HG03469 (cell line): Measurements from ENCODE around the gene LRRC8D.
A peak's percentile ranks its signal among the peaks of the same experiment; 100 is the strongest.
"Not testable (repeated sequence)": the region's sequence is repeated elsewhere in the genome, so short reads cannot be mapped to it uniquely, and the experiment has no call there.

ENCODE experiments used
- ATAC-seq: cut with Tn5 transposase; IDR thresholded peaks from one replicate; pipeline ENCODE4 v1.9.1; 2021; ENCODE audit warnings: mild to moderate bottlenecking, moderate library complexity, moderate number of reproducible peaks; ENCODE audit not compliant: unreplicated experiment

Gene LRRC8D

DNA sequence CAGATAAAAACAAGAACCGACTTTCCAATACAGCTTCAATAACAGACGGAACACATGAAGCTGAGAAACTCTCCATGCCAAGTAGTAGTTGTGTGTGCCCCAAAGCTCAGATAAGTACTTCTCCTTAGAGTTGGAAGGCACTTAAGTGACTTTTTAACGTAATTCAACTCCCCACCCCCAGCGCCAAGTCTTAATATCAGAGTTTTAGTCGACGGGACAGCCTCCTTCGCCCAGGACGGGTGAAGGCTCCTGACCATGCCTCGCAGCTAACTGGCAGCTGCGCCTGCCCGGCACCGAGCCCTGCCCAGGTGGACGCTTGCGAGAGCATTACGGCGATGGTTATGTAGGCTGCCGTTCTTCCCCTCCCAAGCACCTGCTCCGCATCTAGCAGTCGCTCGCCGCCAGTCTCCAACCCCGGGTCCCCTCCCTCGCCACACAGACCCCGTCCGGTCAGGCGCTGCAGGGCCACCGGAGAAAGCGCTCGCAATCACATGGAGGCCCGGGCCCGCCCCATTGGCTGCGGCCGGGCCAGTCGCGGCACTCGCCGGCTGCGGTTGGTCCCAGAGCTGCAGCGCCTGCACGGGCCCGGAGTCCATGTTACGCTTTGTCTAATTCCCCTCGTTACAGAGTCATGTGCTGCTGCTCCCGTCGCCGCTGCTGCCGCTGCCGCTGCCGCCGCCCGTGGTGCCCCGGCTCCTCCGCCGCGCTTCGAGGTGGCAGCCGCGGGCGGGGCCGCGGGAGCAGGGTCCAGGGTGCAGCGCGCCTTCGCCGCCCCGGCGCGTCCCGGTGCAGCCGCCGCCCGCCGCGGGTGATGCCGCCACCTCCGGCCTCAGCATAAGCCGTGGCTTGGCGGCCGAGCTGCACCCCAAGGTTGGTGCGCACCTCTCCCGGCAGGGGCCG lies at the start of gene LRRC8D:
Gene LRRC8D, plus strand, starts transcription at position 611 of the 900 bp plus-strand sequence. CDS start 112,037 bp downstream, outside the sequence.
- ATAC-seq = peak; percentile 58

DNA sequence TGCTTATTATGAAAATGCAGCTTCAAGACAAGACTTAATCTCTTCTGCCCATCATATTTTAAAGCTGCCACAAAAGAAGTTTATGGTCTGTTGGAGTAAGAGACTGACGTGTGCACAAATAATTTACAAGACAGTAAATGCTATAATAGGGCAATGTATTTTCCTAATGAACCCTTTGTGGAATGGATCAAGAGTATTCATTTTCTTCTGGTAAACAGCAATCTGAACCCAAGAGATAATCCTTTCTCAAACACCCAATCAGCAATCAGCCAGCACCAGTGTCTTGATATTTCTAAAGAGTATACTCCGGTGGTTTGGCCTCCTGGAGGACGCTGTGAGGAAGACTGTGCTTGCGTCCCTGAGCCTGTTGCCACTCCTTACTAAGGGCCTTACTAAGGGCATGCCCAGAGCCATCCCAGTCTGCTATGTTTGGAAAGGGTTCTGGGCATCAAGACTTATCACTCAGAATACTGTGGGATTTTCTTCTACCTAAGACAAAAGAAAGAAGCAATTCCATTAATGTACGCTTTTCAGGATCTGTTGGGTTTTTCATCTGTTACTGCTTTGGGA lies 48.8 kb upstream of the LRRC8D start:
- ATAC-seq = no peak

DNA sequence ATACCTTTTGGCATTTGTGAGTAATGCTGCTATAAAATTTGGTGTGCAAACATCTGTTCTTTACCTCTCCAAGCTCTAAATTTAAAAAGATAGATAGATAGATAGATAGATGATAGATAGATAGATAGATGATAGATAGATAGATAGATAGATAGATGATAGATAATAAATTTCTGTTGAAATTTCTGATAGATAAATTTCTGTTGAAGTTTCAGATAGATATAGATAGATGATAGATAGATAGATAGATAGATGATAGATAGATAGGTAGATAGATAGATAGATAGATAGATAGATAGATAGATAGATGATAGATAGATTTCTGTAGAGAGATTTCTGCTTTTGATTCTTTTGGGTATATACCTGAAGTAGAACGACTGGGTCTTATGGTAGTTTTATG lies 44.7 kb upstream of the LRRC8D start:
- ATAC-seq = not testable (repeated sequence)

GRCh38 chr1:89777271-89777670 lies 43.6 kb upstream of the LRRC8D start:
- not testable (repeated sequence) for ATAC-seq

DNA sequence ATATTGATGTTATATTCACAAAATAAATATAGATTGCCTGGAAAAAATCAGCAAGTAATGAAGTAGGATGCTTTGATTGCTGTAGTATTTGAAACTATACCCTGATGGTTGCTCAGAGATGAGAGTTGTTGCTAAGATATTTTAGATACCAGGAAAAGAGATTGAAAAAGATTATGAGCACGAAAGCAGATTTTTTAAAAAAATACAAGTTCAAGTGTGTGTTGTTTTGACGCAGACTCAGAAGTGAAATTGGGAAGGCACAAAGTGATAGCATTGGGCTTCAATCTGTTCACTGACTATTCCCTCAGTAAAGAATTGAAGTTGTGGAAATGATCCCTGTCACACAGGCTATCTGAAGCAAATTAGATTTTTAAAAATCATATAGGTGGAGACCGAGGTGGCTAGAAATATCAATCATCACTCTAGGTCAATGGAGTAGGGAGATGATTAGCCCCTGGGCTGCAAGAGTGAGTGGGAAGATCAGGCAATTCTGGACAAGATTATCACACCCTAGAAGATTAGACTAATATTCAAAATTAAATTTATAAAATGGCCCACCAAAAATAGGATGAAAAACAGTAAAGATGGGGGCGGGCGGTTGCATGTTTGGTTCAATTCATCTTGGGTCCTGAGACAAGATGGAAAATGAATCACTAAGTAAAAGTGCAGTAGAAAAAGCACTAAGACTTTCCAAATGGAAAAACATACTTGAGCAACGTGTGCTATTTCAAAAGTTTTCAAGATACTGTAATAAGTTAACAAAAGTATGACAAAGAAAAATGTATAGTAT lies 41.5 kb upstream of the LRRC8D start:
- no peak for ATAC-seq

- ATAC-seq = no peak
Measured at GRCh38 chr1:89780721-89781120, 40.1 kb upstream of the LRRC8D start.

DNA sequence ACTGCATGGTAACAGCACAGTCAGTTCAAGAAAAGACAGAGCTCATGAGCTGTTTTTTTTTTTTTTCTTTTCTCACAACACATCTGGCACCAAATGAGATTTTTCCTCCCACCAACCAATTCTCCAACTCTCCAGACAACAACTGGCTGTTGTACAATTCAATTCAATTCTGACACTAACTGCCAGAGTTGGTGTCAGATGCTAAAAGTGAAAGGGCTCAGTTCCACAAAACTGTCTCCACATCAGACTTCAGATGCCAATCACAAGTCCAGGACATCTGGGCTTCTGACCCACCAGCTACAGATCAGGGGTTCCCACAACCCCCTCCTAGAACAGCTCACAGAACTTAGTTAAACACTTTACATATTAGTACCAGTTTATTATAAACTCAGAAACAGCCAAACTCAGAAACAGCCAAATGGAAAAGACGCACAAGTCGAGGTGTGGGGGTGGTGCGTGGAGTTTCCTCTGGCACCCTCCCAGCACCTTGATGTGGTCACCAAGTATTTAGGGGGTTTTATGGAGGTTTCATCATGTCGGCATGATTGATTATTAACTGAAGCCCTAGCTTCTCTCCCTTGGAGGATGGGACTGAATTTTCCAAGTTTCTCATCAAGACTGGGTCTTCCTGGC lies 39.2 kb upstream of the LRRC8D start:
- peak; percentile 80 for ATAC-seq

DNA sequence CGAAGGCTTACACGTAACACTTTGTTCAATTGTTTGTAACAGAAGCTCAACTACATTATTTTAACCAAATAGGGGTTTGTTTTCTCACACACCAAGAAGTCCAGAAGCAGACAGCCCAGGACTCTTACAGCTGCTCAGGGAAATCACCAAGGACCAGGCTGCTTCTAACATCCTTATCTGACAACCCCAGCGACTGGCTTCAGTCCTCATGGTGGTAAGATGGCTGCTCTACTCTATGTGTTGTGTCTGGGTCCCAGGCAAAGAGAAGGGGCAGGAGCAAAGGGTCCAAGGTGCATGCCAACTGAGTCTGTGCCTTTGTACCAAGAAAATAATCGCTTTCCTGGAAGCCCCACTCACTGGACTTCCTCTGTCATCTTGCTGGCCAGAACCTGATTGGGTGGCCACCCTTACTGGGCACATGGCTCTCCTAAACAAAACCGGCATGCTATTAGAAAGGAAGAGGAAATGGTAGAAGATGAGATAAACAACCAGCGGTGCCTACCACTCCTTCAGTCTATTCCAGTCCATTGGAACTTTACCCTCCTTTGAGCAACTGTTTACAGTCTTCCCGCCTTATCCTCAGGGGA lies 34.1 kb upstream of the LRRC8D start:
- ATAC-seq = no peak

GRCh38 chr1:89790592-89790991 lies 30.2 kb upstream of the LRRC8D start:
- ATAC-seq = no peak

DNA sequence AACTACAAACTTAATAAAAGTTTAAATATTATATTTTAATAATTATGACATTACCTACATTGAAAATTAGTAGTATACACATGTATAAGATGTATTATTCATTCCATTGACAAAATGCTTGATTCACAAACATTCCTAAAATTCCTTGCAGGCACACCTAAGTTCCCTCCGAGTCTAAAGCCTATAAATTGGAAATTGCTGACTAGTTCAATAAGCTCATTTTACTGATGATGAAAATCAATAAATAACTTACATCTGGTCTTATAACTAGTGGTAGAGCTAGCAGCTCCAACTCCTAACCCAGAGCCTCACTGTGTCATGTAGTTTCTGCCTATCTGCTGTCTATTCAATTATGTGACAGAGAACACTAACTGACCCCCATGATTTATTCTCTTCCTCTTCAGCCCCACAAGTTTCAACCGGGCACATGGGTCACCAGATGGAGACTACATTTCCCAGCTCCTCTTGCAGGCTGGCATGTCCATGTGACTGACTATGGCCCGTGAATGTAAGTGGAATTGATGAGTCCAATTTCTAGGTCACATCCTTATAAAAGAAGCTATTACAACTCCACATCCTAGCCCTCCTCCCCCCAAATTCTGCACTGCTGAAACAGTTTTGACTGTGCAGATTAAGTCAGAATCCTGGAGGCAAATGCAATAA lies 29.6 kb upstream of the LRRC8D start:
- no peak for ATAC-seq

- no peak for ATAC-seq
Measured at GRCh38 chr1:89794406-89794805, 26.4 kb upstream of the LRRC8D start.

GRCh38 chr1:89795571-89795970 lies 25.3 kb upstream of the LRRC8D start:
- ATAC-seq = not testable (repeated sequence)

DNA sequence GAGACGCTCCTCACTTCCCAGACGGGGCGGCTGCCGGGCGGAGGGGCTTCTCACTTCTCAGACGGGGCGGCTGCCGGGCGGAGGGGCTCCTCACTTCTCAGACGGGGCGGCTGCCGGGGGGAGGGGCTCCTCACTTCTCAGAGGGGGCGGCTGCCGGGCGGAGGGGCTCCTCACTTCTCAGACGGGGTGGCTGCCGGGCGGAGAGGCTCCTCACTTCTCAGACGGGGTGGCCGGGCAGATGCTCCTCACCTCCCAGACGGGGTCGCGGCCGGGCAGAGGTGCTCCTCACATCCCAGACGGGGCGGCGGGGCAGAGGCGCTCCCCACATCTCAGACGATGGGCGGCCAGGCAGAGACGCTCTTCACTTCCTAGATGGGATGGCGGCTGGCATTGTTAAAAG lies 23.0 kb upstream of the LRRC8D start:
- not testable (repeated sequence) for ATAC-seq

DNA sequence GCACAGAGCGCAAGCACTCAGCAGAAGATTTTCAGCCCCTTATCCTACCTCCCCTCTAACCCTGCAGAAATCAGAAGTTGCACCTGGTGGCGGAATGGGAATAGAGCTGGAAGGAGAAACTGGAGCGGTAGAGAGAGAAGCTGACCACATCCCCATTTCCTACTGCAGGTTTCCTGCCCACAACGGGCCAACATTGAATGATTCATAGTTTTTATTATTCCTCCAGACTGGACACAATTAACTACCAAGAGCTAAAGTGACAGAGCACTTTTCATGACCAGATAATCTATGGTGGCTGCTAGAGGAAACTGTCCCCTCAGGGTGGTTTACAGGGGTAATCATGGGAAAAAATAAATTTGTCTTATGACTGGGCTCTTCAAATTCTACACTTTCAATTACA lies 21.3 kb upstream of the LRRC8D start:
- no peak for ATAC-seq

GRCh38 chr1:89800022-89800655 lies 20.7 kb upstream of the LRRC8D start:
- ATAC-seq = no peak

DNA sequence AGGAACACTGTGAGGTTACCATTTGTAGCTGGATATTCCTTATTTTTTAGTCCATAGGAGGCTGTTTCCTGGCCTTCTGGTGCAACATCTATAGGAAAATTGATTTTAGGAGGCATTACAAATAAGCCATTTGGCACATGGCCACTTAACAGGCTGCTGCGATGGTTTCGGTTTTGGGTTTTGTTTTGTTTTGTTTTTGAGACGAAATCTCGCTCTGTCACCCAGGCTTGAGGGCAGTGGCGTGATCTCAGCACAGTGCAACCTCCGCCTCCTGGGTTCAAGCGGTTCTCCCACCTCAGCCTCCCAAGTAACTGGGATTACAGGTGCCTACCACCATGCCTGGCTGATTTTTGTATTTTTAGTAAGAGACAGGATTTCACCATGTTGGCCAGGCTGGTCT lies 20.1 kb upstream of the LRRC8D start:
- ATAC-seq = no peak

DNA sequence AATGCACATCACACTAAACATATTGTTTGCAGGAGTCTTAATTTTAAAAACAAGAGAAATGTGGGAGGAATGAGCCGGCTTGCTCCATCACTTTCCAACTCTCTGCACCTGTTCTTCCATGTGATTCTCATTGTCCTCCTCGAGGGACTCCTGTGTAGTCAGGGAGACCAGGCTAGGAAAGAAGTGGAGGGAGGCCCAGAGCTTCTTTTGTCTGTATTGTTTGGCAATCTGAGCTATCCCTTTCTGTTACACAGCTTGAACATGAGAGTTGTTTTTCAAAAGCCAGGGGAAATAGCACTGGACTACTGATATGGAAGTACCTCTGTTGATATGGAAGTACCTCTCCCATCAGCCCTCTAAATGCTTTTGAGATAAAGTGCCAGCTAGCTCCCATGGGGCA lies 18.8 kb upstream of the LRRC8D start:
- no peak for ATAC-seq

DNA sequence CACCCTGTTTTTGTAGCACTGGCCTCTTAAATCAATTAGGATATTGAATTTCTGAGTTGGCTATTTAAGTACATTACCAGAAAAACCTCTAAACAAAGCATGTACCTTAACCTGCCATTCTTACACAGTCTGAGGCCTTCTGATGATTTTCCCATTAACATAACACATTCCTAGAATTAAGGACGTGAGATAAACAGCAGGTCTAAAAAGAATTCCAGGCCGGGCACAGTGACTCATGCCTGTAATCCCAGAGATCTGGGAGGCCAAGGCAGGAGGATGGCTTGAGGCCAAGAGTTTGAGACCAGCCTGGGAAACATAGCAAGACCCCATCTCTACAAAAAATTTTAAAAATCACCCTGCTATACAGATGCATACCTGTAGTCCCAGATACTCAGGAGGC lies 18.0 kb upstream of the LRRC8D start:
- no peak for ATAC-seq

DNA sequence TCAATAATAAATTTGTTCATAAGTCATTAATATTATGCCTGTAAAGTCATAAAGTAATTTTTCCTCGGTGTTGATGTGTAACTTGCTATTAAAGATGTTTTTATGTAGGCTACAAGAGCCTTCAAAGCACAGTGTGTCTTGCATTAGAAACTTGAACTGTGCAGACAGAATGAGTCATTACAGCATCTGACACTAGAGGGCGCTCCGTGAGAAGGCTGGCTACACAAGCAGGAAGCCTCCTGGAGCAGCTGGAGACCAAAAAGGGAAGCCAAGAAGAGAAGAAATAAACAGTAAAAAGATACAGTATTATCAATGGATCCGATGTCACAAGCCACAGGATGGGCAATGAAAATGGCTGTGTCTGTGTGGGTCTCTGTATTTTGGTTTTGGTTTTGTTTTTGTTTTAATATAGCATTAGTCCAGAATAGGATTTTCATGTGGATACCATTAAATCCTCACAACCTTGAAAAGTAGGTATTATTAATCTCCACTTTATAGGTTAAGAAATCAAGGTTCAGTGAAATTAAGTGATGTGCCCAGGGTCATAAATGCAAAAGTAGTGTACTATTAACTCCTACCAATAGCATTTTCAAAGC lies 16.1 kb upstream of the LRRC8D start:
- ATAC-seq = peak; percentile 79
